HepG2 (cell line): ENCODE data around the gene HNRNPUL1. TPM values are rescaled to one million over a fixed set of nuclear protein-coding genes. Genes with fewer than 3 reads are reported as not detected.
A peak's percentile ranks its signal among the peaks of the same experiment; 100 is the strongest.

Experiments used
- AKNA ChIP-seq: sonication (generic); formaldehyde crosslinking; IDR thresholded peaks from 2 replicates; pipeline ENCODE4 v1.4.0; 2020; ENCODE audit warnings: missing genetic modification reagents, borderline replicate concordance
- CCDC6 ChIP-seq: sonication (generic); formaldehyde crosslinking; IDR thresholded peaks from 2 replicates; pipeline ENCODE4 v1.8.1; 2022; ENCODE audit warnings: mild to moderate bottlenecking, missing genetic modification reagents, moderate library complexity
- DR1 ChIP-seq: sonication (generic); formaldehyde crosslinking; IDR thresholded peaks from 2 replicates; pipeline ENCODE4 v1.8.0; 2021; ENCODE audit warnings: mild to moderate bottlenecking, missing genetic modification reagents, inconsistent platforms
- E2F1 ChIP-seq: sonication (generic); formaldehyde crosslinking; IDR thresholded peaks from 2 replicates; pipeline ENCODE4 v1.5.0; 2020; ENCODE audit warnings: missing genetic modification reagents
- ESRRA ChIP-seq: sonication (generic); formaldehyde crosslinking; IDR thresholded peaks from 2 replicates; pipeline ENCODE4 v1.5.1; 2020; ENCODE audit warnings: mild to moderate bottlenecking, low read depth, missing genetic modification reagents
- GABPB1 ChIP-seq: IDR thresholded peaks from 2 replicates; pipeline ENCODE4 v1.6.1; 2016; ENCODE audit warnings: mild to moderate bottlenecking, missing genetic modification reagents, moderate library complexity, missing compliant biosample characterization
- HOXA3 ChIP-seq: sonication (generic); formaldehyde crosslinking; IDR thresholded peaks from 2 replicates; pipeline ENCODE4 v1.5.0; 2020; ENCODE audit warnings: missing genetic modification reagents
- IKZF1 ChIP-seq: fragments of 450-650 bp; IDR thresholded peaks from 2 replicates; pipeline ENCODE4 v1.7.1; 2016
- KDM2A ChIP-seq: sonication (generic); formaldehyde crosslinking; IDR thresholded peaks from 2 replicates; pipeline ENCODE4 v1.4.0; 2020; ENCODE audit warnings: low read depth, missing genetic modification reagents, borderline replicate concordance
- KDM5A ChIP-seq: fragments of 200-600 bp; sonication (generic); IDR thresholded peaks from 2 replicates; pipeline ENCODE4 v1.7.0; 2018; ENCODE audit warnings: antibody characterized with exemption, mild to moderate bottlenecking, low read length, borderline replicate concordance
- KLF9 ChIP-seq: IDR thresholded peaks from 2 replicates; pipeline ENCODE4 v1.6.1; 2016; ENCODE audit warnings: low read depth
- MXD3 ChIP-seq: IDR thresholded peaks from 2 replicates; pipeline ENCODE4 v1.6.1; 2016; ENCODE audit warnings: mild to moderate bottlenecking, missing biosample characterization, missing genetic modification reagents
- NCOA5 ChIP-seq: sonication (generic); formaldehyde crosslinking; IDR thresholded peaks from 2 replicates; pipeline ENCODE4 v1.4.0; 2020; ENCODE audit warnings: missing genetic modification reagents
- NFATC3 ChIP-seq: sonication (generic); formaldehyde crosslinking; IDR thresholded peaks from 2 replicates; pipeline ENCODE4 v1.5.1; 2020; ENCODE audit warnings: mild to moderate bottlenecking, missing genetic modification reagents
- NKX3-1 ChIP-seq: sonication (generic); formaldehyde crosslinking; IDR thresholded peaks from 2 replicates; pipeline ENCODE4 v1.5.0; 2020; ENCODE audit warnings: missing genetic modification reagents
- PAWR ChIP-seq: sonication (generic); formaldehyde crosslinking; IDR thresholded peaks from 2 replicates; pipeline ENCODE4 v1.4.0; 2020; ENCODE audit warnings: missing genetic modification reagents, mild to moderate bottlenecking, borderline replicate concordance
- POLR2G ChIP-seq: fragments of 200-400 bp; formaldehyde crosslinking; IDR thresholded peaks from 2 replicates; pipeline ENCODE4 v1.6.1; 2018; ENCODE audit warnings: mild to moderate bottlenecking, low read depth, low read length, moderate library complexity
- RXRB ChIP-seq: IDR thresholded peaks from 2 replicates; pipeline ENCODE4 v1.6.1; 2016; ENCODE audit warnings: borderline replicate concordance, missing genetic modification reagents, missing compliant biosample characterization
- TEAD3 ChIP-seq: optimal IDR thresholded peaks from 2 replicates; pipeline ENCODE3; 2016; ENCODE audit warnings: borderline replicate concordance
- YEATS2 ChIP-seq: sonication (generic); formaldehyde crosslinking; IDR thresholded peaks from 2 replicates; pipeline ENCODE4 v1.4.0; 2020; ENCODE audit warnings: missing genetic modification reagents, borderline replicate concordance
- ZBTB25 ChIP-seq: IDR thresholded peaks from 2 replicates; pipeline ENCODE4 v1.6.1; 2018; ENCODE audit warnings: missing genetic modification reagents
- ZNF546 ChIP-seq: sonication (generic); formaldehyde crosslinking; conservative IDR thresholded peaks from 2 replicates; pipeline ENCODE4 v1.8.1; 2023; ENCODE audit warnings: mild to moderate bottlenecking, missing genetic modification reagents
- ZSCAN22 ChIP-seq: sonication (generic); formaldehyde crosslinking; IDR thresholded peaks from 2 replicates; pipeline ENCODE4 v1.4.0; 2020; ENCODE audit warnings: mild to moderate bottlenecking, missing genetic modification reagents
- polyA plus RNA-seq, 8 experiments: library from polyadenylated mRNA; depleted of rRNA in 3 of 8; stranded (reverse) in 7 of 8; unstranded in 1 of 8; fragments of >200 nt; fragmentation: Illumina TruSeq in 4 of 8; extraction: Trizol in 4 of 8; gene quantifications; 2 replicates each; pipeline versions ENCODE4 v1.2.1 to v1.2.3, GENCODE V29; 2011 to 2016; ENCODE audit warnings: low read depth in 4 of 8, missing spikeins in 1 of 8, mixed read lengths in 1 of 8; ENCODE audit not compliant: insufficient read depth in 1 of 8
- total RNA-seq, 5 experiments: library from RNA; depleted of rRNA; stranded (reverse); fragments of >200 nt; fragmentation: Illumina TruSeq; extraction: Trizol; gene quantifications; 2 replicates each; pipeline ENCODE4 v1.2.3, GENCODE V29; 2016; ENCODE audit warnings: low read depth in 1 of 5

HNRNPUL1 gene
- total and polyA plus RNA-seq, 2 of the 13 experiments (the other 11 are each of a cell fraction or from before 2014, with no cell fraction given), result 30.9 to 81.7 TPM

GRCh38 chr19:41263850-41264580, at the start of gene HNRNPUL1 (continued):
- TF ChIP-seq E2F1 (CRISPR knock-in tag) (peak; percentile 98), ZSCAN22 (CRISPR knock-in tag) (peak; percentile 66; the same call in 1 of the 2 replicates), NCOA5 (CRISPR knock-in tag) (no peak), AKNA (no peak), NKX3-1 (CRISPR knock-in tag) (peak; percentile 71), CCDC6 (CRISPR knock-in tag) (peak; percentile 73; the same call in 1 of the 2 replicates), POLR2G (peak; percentile 51), NFATC3 (no peak), HOXA3 (CRISPR knock-in tag) (peak; percentile 98), DR1 (CRISPR knock-in tag) (peak; percentile 44), KDM2A (CRISPR knock-in tag) (peak; percentile 96), KLF9 (CRISPR knock-in tag) (no peak; the same call in 1 of the 2 replicates), RXRB (peak; percentile 43; the same call in 1 of the 2 replicates), YEATS2 (CRISPR knock-in tag) (peak; percentile 90), ESRRA (CRISPR knock-in tag) (no peak), ZNF546 (CRISPR knock-in tag) (no peak; the same call in 1 of the 2 replicates), PAWR (CRISPR knock-in tag) (no peak), GABPB1 (CRISPR knock-in tag) (peak; percentile 93), TEAD3 (CRISPR knock-in tag) (peak; percentile 41), ZBTB25 (peak; percentile 64), IKZF1 (no peak), KDM5A (0 out of 2 replicates have a peak, but pooled peaks have one; percentile 5), MXD3 (CRISPR knock-in tag) (peak; percentile 49; the same call in 1 of the 2 replicates)
